GM21717 (cell line): Measurements from ENCODE around the gene CFAP100.
A peak's percentile ranks its signal among the peaks of the same experiment; 100 is the strongest.

Source experiments
- ATAC-seq: cut with Tn5 transposase; IDR thresholded peaks from one replicate; pipeline ENCODE4 v1.9.1; 2021; ENCODE audit warnings: mild to moderate bottlenecking, moderate library complexity; ENCODE audit not compliant: unreplicated experiment

CFAP100 gene

DNA sequence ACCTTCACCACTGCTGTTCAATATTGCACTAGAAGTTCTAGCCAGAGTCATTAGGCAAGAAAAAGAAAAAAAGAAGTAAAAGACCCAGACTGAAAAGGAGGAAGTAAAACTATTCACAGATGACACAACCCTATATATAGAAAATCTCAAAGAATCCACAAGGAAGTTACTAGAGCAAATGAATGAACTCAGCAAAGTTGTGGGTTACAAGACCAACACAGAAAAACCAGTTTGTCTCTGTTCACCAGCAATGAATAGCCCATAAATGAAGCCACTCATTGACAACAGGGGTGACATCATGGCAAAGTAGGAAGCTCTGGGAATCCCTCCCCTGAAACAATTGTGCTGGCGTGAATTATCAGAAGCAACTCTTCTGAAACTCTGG, 4.6 kb downstream of the CFAP100 start:
- ATAC-seq, result peak; percentile 63

DNA sequence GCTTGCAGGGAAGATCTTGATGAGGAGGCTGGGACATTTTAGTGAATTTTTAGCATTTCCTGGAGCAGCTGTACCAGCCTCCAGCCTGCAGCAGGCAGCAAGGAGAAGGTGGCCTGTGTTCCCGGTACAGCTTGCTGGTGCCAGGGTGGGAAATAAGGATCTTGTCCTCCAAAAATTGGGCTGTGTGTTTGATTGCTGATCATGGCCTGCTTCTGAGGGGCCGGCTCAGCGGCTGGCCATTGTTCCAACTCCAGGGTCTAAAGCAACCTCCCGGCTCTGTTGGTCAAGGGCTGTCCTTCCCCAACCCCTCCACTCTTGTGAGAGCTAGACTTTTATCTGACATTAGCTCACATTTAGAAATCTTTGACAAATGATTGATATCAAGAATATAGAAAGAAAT, 5.0 kb downstream of the CFAP100 start:
- no peak for ATAC-seq

DNA sequence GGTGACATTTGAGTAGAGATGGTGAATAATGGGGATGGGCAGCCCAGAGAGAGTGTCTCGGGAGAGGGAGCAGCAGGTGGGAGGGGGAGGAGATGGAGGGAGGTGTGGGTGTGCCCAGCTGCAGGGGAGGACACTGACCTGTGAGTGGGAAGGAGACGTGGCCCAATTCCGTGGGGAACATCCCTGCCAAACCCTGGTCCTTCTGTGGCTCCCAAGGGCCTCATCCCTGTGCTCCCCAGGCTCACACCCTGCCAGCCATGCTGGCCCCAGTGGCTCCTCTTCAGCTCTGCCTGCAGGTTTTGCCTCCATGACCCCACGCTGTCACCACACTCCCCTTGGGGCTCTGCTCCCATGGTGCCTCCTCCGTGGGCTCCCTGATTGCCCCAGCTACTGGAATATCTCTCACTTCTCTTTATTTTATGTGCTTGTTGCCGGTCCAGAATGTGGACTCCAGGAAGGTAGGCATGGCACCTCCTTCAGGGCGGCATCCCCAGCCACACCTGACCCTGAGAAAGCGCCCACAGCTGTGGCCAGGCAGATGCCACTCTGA, 7.0 kb downstream of the CFAP100 start:
- no peak for ATAC-seq

- ATAC-seq, result no peak
Observed at GRCh38 chr3:126402178-126402577, 7.5 kb downstream of the CFAP100 start.

DNA sequence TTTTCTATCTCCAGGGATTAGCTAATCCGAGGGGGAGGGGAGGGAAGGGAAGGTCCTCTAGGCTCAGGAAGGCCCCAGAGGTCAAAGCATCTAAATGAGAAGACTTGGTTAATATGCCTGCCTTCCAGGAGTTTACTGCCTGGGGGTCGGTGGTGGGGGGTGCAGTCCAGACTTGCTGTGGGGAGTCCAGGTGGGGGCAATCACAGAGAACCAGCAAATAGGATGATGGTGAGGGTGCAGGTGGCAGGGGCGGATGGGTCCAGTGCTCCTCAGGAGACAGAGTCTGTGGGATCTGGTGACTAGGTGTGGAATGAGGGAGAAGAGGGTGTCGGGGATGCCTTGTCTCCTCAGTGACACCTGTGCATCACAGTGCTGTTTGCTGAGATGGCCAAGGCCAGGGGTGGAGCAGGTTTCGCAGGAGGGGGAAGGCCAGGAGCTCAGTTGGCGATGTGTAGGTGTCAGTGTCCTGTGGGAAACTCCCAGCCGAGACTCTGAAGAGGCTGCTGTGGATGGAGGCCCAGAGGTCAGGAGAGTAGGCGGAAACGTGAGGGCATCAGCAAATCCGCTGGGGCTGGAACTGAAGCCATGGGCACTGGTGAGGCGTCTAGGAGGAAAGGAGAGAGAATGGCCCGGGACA, 8.1 kb downstream of the CFAP100 start:
- no peak for ATAC-seq

GRCh38 chr3:126406389-126407296, 11.9 kb downstream of the CFAP100 start:
- ATAC-seq, result no peak

DNA sequence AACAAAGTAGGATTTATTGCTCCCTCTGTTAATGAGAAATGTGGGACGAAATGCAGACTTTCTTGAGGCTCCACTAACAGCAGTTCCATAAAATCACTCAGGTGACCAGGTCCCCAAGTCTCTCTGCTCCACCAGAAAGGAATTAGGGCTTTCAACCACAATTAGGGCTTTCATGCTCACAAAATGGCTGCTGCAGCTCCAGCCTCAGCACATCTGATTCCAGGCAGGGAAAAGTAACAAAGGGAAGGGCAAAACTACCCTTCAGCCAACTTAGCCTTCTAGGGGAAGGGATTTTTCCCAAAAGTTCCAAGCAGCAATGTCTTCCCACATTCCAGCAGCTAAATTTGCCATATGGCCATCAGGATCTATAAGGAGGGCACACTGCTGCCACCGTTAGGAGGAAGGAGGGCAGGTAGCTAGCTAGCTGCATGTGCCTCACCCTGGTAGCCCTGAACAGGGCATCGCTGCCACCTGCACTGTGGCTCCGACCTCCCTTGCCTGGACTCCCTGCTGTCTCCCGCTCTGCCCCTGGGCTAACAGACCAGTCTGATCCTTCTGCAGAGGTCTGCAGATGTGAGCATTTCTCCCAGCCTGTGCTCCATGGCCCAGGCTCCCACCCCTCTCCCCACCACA, 12.8 kb downstream of the CFAP100 start:
- no peak for ATAC-seq

DNA sequence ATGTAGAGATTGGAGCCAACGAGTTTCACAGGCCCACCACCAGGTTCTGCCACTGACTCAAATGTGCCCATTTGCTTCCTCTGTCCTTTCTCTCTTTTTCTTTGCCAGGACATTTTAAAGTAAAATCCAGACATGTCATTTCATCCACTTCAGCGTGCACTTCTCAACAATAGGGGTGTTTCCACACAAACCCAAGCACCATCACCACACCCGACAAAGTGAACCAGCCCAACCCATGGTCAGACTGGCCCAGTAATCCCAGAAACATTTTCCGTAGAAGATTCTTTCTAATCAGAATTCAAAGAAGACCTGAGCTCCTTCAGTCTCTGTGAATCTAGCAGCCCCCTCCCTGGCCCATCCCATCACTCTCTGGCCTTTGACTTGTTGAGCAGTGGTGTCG, 13.4 kb downstream of the CFAP100 start:
- ATAC-seq, result no peak

- no peak for ATAC-seq
Observed at GRCh38 chr3:126412841-126413692, 18.4 kb downstream of the CFAP100 start.

- no peak for ATAC-seq
Observed at GRCh38 chr3:126413693-126414080, 19.0 kb downstream of the CFAP100 start.

GRCh38 chr3:126414406-126414805, 19.7 kb downstream of the CFAP100 start:
- no peak for ATAC-seq

DNA sequence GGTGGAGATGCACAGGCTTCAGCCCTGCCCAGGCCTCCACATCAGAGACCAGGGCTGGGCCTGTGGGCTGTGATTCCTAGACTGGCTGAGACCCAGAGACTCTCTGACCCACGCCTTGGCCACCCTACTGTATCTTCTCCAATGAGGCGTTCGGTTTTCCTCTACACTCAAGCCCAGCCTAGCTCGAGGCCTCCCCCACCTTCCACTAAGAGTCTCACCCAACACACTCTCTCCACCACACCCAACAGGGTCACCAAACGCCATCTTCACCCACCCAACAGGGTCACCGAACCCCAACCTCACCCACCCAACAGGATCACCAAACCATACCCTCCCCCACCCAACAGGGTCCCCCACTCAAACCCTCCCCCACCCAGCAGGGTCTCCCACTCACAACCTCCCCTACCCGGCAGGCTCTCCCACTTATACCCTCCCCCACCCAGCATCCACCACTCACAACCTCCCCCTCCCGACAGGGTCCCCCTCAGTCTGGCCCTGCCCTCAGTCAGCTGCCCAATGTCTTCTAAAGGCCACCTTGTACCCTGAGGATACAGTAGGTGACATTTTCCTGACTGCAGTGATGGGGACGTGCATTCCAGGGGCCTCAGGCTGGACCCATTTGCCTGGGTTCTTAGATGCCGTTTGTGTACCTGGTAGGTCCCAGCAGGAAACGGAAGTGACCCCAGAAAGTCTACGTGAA, 20.4 kb downstream of the CFAP100 start:
- no peak for ATAC-seq

DNA sequence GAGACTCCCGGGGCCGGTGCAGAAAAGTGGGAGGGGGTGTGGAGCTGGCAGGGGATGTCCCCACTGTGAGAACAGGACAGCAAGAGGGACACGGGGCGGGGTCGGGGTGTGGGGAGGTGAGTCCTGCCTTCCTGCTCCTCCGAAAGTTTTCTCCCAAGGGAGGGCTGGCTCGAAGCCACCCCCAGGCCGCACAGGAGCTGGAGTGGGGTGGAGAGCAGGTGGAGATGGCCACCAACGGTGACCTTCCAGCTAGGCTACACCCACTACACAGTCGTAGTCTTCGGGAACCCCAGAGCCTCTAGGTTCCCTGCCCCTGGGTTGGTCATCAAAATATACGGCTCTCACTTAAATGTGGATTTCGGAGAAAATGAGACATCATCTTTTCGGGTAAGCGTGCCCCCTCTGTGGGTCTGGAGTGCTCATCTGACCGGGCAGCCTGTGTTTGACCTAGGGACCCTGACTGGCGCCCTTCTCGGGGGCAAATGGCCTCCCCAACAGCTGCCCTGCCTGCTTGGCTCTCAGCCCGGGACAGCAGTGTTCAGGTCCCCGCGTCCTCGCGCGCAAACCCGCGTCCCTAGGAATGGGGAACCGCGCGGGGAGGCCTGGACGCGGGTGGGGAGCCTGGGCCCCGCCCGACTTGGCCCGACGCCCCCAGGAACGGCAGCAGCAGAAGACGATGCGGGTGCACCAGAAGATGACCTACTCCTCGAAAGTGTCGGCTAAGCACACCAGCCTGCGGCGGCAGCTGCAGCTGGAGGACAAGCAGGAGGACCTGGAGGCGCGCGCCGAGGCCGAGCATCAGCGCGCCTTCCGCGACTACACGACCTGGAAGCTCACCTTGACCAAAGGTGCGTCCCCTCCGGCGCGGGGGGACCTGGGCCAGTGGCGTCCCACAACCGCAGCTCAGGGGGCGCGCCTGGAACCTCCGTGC, 21.2 kb downstream of the CFAP100 start:
- no peak for ATAC-seq

GRCh38 chr3:126416943-126417342, 22.2 kb downstream of the CFAP100 start:
- no peak for ATAC-seq

- no peak for ATAC-seq
Observed at GRCh38 chr3:126417515-126417914, 22.8 kb downstream of the CFAP100 start.

- ATAC-seq, result no peak
Observed at GRCh38 chr3:126417981-126418530, 23.3 kb downstream of the CFAP100 start.

DNA sequence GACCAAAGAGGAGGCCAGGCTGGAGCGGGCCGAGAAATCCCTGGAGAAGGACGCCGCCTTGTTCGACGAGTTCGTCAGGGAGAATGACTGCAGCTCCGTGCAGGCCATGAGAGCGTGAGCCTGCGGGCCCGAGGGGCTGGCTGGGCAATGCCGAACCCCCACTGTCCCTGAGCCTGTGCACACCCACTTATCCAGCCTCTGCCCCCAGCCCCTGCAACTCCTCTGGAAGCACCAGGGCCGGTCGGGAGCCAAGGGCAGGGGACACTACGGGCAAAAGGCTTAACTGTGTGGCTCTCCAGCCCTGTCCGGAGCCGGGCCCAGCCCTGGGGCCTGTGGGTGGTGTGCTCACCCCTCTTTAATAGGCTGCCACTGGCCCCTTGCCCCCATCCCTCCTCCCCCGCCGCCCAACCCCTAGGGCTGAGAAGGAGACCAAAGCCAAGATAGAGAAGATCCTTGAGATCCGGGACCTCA, 24.0 kb downstream of the CFAP100 start:
- no peak for ATAC-seq

DNA sequence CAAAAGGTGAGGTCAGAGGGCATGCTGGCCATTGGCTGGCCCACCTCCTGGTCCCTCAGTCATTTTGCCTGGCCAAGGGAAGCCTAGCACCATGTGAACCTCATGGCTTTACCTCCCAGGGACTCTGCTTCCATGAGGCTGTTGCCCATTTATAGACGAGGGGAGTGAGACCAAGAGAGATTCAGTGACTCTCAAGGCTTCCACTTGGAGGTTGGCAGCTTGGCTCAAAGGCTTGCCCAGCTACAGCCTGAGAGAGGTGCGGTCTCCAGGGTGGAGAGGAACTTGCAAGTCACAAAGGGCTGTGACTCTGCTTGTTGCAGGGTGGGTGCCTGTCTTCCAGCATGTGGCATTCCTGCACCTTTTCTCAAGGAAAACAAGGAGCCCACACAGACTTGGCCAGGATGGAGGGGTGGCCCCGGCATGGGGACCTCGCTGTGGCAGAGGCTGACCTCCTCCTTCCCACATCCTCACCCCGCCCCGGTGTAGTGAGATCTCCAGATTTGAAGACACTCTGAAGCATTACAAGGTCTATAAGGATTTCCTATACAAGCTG, 24.5 kb downstream of the CFAP100 start:
- no peak for ATAC-seq
